Body of pancreas (tissue), 4 donors: ENCODE results near the gene ABCG1.

Experiments used
- CTCF ChIP-seq, 7 experiments: fragments of 450-650 bp in 4 of 7; fragments of 200-600 bp in 3 of 7; sonication (generic) in 3 of 7; IDR thresholded peaks; one replicate each; pipeline ENCODE4 v1.5.1; 2016 to 2019; ENCODE audit warnings: antibody characterized with exemption in 7 of 7
- POLR2A ChIP-seq, 3 donors: fragments of 450-650 bp; IDR thresholded peaks; one replicate each; pipeline ENCODE4 v1.6.1; 2016; ENCODE audit warnings: antibody characterized with exemption in 3 of 3, mild to moderate bottlenecking in 2 of 3

GRCh38 chr21:42229676-42230075, 10.7 kb downstream of the ABCG1 start:
- no peak for TF ChIP-seq CTCF (IDR thresholded peaks at IDR 0.05)
- TF ChIP-seq POLR2A (IDR thresholded peaks at IDR 0.05), result no peak
